Measurements from ENCODE around the gene DNAH17.
A peak's percentile ranks its signal among the peaks of the same experiment; 100 is the strongest.

DNAH17 gene

DNA sequence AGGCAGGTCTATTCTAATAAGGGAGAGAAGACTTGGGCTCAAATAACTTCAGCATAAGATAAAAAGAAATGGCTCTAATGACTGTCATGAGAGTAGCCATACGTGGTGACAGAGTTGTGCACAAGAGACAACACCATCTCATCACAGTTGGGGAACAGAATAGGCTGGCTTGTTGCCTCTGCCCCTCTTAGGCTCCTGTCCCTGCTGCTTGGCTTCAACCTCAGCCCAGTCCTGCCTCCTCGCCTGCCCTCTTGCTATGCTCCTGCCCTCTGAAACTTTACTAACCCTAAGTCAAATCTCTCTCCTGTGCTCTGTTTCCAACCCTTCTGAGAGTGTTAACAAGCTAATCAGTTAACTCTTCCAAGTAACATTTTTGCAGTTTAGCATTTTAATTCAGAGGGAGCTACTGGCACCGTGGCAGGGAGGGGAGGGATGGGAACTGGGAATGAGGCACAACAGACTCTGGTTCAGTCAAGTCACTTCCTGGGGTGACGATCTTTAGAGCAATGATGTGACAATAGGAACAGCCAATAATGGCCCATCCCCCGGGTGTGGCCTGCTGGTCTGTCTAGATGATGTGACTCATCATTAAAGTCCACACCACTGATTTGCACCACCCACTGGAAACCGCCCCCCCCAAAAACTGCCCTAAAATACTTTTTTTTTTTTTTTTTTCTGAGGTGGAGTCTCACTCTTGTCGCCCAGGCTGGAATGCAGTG is 35.5 kb downstream of the DNAH17 start:
- no peak for DNase-seq

DNA sequence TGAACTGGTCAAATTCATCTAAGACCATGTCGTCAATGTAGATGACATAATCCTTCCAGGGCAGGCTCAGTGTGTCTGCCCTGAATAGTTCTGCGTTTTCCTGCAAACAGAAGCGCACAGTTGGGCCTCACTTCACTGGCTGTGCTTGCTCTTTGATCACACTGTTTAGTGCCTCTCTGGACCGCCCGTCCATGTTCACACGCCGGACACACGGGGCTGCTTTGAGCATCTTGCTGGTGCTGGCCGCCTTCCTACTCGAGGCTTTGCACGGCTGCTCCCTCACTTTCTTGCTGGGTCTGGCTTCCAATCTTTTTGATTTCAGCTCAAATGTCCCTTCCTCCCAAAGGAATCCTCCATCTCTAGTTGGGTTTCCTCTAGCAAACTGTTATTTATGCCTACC is 37.4 kb downstream of the DNAH17 start:
- DNase-seq: no peak

DNA sequence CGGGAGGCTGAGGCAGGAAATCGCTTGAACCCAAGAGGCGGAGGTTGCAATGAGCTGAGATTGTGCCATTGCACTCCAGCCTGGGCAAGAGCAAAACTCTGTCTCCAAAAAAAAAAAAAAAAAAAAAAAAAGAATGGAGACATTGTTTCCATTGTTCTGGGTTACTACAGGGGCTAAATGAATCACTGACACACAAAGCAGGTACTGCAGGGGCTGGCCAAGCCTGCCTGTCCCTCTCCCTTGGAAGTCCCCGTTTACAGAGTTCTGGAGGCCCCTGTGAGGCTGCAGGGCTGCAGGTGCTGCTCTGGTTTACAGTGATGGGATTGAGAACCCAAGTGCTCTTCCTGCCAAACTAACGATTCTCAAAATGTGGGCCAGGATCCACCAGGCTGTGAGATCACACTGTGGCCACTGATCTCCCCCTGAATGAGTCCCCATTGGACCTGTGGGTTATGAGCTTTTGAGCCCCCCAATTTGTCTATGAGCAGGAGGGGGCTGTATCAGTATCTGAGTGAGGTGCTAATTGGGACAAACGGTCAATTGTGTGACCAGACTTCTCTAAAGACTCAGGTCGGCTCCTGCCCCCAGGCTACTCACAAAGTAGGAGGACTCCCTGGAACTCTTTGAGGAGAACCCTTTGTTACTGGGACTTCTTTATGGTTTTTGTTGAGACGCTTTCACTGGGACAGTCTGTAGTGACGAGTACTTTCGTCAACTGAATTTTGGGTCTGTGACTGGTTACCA is 39.0 kb downstream of the DNAH17 start:
- no peak for DNase-seq

DNA sequence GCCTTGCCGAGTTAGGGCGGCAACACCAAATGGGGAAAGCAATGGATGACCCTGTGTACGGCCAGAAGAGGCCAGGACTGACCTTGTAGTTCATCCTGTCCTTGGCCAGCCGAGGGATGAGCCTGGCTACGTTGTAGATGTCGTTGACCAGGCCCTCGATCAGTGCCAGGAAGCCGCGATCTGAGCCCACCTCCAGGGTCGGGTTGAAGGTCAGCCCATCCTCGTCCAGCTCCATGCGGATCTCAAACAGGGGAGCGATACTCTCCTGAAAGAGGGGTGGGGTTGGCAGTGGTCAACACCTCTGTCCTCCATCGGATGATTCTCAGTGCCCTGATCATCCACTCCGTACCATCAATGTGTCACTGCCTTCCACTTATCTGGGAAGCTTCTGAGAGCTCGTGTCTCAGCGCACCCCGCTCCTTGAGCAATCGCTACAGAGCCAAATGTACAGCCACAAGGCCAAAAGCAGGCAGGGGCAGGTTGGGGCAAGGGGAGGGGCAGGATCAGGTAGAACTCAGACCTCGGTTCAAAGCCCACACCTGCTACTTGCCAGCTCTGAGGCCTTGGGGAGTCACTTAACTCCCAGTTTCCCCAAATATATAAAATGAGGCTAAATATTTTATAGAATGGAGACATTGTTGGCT is 39.9 kb downstream of the DNAH17 start:
- no peak for DNase-seq

DNA sequence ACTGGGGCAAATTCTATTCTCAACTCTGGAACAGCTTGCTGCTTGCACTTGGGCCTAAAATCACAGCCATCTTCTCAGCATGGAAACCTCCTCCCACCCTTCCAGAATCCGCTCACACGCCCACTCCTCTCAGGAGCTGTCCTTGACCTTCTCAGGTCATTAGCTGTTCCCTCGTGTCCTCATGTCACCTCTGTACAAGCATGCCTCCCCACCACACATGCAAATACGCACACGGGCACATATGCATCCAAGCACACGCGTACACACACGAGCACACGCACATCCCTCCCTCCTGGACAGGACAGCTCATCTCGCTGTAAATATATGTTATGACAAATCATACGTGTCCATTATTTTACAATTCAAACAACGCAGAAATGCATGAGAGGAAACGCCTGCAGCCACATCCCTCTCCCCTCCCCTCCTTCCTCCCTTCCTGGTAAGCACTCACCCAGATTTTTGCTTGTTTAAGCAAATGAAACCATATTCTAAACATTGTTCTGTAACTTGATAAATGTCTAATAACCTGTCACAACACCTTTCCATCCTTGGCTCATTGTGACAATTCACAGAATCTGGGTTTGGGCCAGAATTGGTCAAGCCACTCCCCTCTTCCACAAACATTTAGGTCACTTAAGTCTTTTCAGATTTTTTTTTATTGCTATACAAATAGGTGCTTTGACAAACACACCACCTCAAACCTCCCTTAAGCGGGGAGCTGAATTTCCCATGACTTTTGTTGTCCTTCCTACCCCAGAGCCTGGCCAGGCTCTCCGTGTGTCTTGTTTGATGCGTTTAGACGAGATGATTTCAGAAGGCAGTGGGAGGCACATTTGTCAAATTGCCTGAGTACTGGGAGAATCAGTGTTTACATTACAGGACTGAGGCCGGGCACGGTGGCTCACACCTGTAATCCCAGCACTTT is 41.7 kb downstream of the DNAH17 start:
- no peak for DNase-seq

DNA sequence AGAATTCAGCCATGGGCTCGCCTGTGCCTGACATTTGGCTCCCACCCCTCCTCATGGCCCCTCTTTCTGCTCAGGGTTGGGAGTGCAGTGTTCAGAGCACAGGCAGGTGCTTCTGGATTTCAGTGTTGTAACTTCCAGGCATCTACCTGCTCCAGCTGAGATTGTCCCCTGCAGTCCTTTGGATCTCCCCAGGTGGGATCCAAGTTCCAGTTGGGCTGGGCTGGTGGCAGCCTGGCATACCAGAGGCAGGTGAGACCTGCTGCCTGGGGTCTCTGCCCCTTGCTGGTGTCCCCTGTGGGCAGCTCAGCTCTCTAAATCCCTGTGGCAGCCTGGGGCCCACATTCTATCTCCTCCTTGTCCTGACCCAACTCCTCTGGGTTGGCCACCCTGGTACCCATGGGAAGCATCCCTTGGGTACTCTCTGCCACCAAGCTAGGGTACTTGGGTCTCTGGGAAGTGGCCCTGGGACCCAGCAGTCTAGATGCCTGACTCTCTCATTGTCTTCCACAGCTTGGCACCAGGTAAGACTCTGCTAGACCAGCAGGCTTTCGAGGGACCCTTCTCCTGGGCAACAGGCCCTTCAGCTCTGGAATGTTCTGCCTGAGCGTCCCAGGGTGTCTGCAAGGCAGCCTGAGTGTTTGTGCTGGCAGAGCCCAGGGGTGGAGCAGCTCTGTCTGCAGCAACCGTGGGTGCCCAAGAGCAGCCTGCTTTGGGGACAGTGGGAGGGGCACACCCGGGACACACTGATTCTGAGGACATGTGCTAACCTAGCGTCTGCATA is 42.5 kb downstream of the DNAH17 start:
- DNase-seq: no peak

DNA sequence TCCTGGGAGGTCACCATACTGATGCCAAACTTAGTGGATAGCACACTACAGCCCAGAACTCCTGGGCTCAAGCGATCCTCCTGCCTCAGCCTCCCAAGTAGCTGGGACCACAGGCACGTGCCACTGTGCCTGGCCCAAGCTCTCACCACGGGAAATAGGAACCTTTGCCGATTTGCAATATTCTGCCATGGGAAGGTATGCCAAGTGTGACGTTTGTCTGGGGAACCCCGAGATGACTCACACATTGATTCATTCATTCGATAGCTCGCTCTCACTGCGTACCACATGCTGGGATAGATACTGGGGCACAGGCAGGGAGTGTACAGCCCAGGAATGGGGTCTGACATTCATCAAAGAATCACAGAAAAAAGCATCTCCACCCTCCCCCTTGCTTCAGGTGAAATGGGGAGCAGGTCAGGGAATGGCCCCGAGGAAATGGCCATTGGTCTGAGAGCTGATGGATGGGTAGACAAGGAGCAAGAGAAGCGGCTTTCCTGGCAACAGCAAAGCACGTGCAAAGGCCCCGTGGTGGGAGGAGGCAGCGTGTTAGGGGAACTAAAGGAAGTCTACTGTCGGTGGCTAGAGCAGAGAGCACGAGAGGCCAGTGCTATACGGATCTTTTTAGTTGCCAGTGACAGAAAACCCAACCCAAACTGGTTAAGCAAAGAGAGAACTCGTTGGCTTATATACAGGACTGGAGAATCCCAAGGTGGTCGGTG is 44.1 kb downstream of the DNAH17 start:
- peak; percentile 35 for DNase-seq

DNA sequence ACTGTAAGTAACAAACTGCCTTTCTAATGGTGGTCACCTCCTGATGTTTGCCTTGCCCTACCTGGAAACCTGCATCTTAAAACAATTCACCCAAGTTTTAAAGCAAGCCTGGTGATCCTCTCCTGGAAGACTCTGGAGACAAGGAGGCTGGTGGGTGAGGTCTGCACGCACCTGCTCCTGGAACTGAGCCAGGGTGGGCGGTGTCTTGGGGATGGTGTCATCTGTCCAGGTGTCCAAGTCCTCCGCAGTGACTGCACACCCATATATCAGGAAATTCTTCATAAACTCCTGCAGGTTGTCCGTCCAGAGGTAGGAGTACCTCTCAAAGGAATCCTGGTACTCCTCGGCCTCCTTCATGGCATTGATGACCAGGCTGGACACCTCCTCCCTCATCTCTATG is 44.9 kb downstream of the DNAH17 start:
- no peak for DNase-seq

DNA sequence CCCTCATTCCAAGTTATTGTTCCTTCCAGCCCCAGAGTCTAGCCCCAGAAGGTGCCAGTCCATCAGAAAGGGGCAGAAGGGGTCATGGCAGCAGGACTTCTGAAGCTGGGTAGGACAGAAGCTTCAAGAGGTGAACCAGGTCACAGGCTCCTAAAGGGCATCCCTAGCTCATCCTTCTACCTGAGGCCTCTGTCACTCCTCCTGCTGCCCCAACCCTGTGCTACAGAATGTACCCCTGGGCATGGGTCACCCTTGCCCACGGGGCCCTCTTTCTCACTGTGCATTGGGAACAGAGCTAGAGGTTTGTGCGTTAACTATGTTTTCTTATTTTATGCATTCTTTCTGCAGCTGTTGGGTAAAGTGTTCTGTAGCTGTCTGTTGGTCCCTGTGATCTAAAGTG is 46.5 kb downstream of the DNAH17 start:
- no peak for DNase-seq

DNA sequence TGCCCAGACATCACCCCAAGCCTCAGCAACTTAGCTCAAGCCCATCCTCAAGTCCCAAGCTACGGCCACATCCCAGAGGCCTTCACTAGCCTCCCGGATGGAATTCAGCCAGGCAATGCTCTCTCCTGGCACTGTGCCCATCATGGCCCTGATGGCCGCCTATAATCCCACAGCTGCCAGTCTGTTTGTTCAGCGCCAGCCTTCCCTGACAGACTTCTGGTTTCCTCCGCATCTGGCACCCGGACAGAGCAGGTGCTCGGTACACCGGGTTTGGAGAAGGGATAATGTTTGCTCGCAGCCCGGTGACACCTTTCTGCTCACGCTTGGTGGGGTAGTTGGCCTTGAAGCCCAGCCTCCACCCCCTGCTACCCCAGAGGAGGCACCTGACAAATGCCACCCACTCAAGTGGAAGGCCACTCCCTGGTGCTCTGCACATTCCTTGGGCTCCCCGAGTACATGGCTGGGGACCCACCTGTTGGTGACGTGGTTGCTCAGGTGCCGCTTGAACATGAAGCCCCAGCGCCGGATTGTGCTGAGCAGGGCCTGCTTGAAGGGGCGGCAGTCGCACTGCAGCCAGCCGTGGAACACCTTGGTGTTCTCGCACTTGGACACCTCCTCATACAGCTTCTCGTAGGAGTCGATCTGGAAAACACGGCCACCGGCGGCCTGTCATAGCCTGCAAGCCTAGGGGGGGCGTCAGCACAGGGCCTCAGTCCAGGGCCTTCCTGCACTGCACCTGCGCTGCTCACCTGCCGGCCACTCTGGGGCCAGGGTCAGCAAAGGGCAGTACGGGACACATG is 47.1 kb downstream of the DNAH17 start:
- no peak for DNase-seq

DNA sequence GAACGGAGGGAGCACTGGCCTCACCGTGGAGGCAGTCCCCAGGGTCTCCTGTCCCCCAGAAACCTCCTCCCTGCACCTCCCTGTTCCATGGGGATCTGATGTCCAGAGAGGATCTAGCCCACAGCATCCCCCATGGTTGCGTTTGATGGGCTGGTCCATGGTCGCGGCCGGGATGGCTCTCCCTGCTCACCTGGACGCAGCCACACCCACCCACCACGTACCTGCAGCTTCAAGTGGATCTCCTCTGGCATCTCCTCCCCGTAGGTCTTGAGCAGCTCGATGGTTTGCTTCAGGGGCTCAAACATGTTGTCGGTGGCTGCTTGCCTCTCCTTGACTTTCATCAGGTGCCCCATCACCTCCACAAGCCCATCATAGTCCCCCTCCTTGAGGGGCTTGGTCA is 47.9 kb downstream of the DNAH17 start:
- DNase-seq: no peak

DNA sequence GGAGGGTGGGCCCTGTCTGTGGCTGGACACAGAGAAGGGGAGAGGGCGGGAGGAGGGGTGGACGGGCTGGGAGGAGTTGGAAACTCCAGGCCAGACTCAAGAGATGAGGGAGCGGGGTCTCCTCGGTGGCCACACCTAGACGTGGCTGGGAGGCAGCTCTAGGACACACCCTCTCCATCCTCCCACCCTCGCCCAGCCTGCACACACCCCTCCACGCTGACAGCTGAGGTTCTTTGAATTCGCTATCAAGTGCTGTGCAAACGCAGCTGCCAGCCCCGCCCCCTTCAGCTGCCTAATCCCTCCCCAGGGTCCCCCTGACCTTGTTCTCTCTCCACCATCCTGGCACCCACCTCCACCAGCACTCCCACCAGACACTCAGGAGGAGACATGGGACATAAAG is 48.7 kb downstream of the DNAH17 start:
- no peak for DNase-seq

DNA sequence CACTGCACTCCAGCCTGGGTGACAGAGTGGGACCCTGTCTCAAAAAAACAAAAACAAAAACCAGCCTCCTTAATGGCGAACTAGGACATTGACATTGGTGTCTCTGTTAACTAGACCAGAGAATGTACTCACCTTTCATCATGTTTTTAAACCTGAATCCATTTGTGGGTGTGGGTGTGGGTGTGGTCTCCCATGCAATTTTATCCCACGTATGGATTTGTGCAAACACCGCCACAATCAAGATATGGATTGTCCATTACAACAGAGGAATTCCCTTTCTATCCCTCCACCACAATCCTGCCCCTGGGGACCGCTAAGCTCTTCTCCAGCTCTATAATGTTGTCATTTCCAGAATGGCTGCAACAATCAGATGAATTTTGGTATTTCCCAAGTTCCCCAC is 49.9 kb downstream of the DNAH17 start:
- DNase-seq: no peak

DNA sequence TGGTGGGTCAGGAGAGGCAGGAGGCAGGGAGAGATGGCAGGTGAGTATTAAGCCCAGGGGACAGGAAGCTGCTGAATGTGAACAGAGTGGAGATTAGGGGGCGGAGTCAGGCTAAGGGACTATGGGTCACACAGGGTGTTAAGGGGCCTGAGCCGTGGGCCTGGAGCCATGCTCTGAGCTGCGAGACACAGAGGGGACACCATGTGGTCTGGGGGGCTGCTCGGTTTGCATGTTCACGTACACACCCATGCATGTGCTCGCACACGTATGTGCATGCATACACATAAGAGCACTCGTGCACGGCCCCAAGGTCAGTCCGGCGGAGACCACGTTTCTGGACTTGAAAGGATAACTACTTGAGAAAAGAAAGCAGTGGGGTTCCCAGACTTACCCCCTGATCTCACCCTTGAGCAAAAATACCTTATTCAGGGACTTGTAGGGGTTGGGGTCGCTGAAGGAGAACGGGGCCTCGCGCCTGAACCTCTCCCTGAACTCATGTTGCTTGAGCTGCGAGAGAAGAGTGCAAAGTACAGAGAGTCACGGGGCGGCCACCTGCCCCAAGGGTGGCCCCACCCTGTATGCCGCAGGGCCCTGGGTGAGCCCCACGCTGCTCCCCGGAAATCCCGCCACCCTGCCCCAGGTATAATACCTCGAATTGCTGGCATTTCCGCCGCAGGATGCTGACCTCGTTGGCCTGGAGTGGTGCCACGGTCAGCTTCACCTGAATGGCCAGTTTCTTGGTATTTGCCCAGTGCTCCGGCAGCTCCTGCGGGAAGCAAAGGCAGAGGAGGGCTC is 50.8 kb downstream of the DNAH17 start:
- no peak for DNase-seq

DNA sequence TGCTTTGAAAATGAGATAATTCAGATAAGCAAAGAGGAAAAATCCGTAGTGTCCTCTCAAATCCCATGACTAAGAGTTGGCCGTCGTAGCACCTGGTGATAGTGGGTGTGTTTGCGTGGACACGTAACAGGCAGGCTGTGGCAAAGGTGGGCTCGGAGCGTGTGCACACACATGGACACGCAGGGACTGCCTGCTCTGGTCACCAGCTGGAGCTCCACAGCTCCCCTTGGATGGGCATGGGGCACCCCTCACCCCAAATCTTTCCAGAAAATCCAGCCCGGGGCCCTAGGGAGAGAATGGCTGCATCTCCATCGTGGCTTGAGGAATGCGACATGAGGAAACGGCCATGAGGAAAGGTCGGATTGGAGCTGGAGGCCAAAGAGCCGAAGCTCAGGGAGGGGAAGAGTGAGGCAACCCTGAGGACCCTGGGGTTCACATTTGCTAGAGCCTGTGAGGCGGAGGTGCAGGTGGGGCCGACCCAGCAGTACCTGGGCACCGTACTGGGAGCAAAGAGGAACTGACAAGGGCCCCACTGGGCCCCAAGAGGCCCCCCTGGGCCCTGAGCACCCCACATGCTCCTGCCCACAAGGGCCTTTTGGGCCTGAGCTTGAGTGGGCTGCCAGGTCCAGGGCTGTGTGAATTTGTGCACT is 51.6 kb downstream of the DNAH17 start:
- DNase-seq: no peak

DNA sequence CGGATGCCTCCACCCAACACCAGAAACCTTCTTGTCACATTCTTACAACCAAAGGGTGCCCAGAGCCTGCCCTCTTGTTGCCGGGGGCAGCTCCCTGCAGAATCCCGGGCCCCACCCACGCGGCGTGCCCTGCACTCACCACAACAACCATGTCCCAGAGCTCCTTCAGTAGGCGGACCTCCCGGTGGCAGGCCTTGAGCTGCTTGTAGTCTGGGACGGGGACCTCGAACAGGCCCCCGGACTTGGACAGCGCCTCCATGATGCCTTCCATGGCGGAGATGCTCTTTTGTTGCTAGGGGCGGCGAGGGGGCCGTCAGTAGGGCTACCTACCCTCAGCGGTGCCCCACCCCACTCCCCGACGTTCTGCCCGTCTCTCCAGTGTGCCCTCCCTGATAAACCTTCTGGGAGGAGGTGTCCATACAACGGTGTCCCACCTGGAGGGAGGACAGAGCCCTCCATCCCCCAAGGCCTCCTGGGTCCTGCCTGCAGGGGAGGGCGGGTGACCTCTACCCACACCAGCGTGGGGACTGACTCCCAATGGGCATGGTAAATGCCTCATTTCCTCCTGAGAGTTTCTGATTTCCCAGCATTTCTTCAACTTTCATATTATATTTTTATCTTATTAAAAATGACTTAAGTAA is 52.2 kb downstream of the DNAH17 start:
- no peak for DNase-seq

DNA sequence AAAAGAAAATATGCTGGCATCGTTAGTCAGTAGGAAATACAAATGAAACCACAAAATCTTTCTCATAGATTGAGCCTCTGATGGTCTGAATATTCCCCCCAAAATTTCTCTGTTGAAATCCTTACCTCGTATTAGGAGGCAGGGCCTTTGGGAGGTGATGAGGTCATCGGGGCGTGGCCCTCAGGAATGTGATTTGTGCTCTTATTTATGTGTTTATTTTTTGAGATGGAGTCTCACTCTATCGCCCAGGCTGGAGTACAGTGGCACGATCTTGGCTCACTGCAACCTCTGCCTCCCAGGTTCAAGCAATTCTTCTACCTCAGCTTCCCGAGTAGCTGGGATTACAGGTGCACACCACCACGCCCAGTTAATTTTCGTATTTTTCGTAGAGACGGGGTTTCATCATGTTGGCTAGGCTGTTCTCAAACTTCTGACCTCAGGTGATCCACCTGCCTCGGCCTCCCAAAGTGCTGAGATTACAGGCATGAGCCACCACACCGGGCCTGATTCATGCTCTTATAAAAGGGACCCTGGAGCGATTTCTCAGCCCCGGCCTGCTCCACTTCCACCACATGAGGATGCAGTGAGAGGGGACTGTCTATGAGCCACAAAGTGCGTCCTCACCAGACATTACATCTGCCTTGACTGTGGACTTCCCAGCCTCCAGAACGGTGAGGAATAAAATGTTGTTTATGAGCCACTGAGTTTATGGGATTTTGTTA is 53.1 kb downstream of the DNAH17 start:
- no peak for DNase-seq

Data from kidney glomerular epithelial cell (primary cell).